Heart left ventricle (tissue), 13 donors: Measurements from ENCODE around the gene ABCB4.

Experiments
- CTCF ChIP-seq, 12 donors: fragments of 200-600 bp; sonication (generic) in 4 of 12; IDR thresholded peaks; one replicate each; pipeline versions ENCODE4 v1.5.0 to v1.8.0; 2018 to 2022; ENCODE audit warnings: antibody characterized with exemption in 12 of 12, mild to moderate bottlenecking in 5 of 12
- POLR2A ChIP-seq, 2 donors: fragments of 450-650 bp; IDR thresholded peaks; one replicate each; pipeline ENCODE4 v1.6.1; 2017; ENCODE audit warnings: antibody characterized with exemption in 2 of 2, mild to moderate bottlenecking in 2 of 2, moderate library complexity in 2 of 2
- donor health status: ischemic (EF 13 %, LVEDD 7.1; RV severe dilation, severe dysfunction).
- donor health status: DM: no; HTN: yes; CAD: no.
- donor health status: DM: no; HTN: no; CAD: no.
- donor health status: ischemic (EF 25% LVEDD 6.9; RV normal size, moderate dysfunction).
- donor health status: ischemic (EF 25% LVEDD 5.7; RV mildly dilated, moderate dysfunction).
- donor health status: ischemic (EF 35%, LVEDD 5.7; RV mildly dilated, moderate dysfunction).
- donor health status: nonischemic (EF 11% LVEDD 7.7; RV severe dilation, severe dysfunction).
- donor health status: DM: yes; HTN: yes; CAD: no.
- donor health status: PGD.
- donor health status: ischemic (EF 29% LVEDD 5.4; RV normal size, mild dysfunction).
- donor health status: nonischemic (EF 23%, LVEDD 6.1; RV moderate dilation, normal function).

DNA sequence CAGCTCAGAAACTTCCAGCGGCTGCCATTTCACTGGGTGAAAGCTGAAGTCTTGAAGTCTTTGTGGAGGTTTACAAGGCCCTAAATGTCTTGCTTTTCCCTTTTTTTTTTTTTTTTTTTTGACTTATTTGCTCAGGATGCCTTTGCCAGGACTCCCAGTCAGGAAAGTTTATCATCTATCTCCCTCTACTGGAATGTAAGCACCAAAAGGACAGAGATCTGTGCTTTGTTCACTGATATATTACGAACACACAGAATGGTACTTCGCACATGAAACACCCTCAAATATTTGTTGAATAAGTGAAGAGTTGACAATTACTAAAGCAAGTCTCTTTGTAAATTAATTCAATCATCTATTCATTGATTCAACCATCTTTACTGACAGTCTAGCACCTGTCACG is 23.2 kb downstream of the ABCB4 start:
- TF ChIP-seq POLR2A (IDR thresholded peaks at IDR 0.05) = no peak
- TF ChIP-seq CTCF (IDR thresholded peaks at IDR 0.05) = no peak
